ENCODE measurements around the gene BRSK2. TPM values are rescaled to one million over a fixed set of nuclear protein-coding genes. Genes with fewer than 3 reads are reported as not detected.

BRSK2 gene
- total RNA-seq, 2 experiments from 2014 or later: 0.18 TPM; not detected in 1

DNA sequence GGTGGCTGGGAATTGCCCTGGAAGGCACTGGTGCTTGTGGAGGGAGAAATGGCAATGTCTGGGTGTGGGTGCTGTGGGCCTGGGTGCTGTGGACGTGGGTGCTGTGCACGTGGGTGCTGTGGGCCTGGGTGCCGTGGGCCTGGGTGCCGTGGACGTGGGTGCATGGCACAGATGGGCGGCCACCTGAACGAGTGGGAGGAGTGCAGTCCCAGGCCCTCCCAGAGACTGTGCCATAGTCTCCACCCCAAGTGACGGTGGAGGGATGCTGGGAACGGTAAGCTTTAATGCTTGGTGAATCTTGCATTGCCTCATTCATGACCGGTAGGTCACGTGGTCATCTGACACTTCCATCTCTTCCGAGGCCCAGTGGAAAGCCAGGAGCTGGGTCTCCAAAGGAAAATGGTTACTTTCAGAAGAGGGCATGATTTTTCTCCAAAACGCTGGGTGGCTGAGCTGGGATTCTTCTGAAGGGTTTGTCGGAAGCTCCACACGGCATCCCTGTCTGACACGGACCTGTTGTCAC is 28.8 kb upstream of the BRSK2 start:
- Mint-ChIP-seq H3K27me3 (no peaks in the 10 kb centered on the region), H3K4me1 (no peaks in the 10 kb centered on the region), H3K9me3 (no peaks in the 10 kb centered on the region), H3K27ac (no peak overlapping the region), H3K4me3 (no peak overlapping the region), H3K36me3 (ENCODE audit: low read depth) (no peaks in the 10 kb centered on the region)
- ChIA-PET POLR2A (no interaction called here), CTCF (no interaction called here)
- no peak for DNase-seq

DNA sequence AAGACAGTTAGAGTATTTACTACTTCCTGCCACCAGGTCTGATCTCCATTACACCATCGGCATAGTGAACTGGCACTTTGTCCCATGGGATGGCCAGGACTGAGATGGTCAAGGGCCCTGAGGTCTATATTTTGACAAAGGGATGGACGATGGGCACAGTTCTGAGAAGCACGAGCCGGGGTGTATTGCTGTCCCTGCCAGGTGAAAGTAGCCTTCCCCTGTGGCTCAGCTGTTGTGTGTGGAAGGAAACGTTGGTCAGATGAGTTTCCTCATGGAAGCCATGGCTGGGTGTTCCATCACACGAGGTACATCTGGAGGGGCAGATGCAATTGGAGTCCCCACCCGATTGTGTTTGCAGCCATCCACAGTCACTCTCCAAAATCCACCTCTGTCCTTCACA is 27.9 kb upstream of the BRSK2 start:
- Mint-ChIP-seq H3K4me3 (no peak overlapping the region), H3K4me1 (no peaks in the 10 kb centered on the region), H3K9me3 (no peaks in the 10 kb centered on the region), H3K27me3 (no peaks in the 10 kb centered on the region), H3K27ac (no peak overlapping the region), H3K36me3 (ENCODE audit: low read depth) (no peaks in the 10 kb centered on the region)
- POLR2A ChIA-PET: no interaction called here
- no peak for DNase-seq
- CTCF ChIA-PET: no interaction called here

DNA sequence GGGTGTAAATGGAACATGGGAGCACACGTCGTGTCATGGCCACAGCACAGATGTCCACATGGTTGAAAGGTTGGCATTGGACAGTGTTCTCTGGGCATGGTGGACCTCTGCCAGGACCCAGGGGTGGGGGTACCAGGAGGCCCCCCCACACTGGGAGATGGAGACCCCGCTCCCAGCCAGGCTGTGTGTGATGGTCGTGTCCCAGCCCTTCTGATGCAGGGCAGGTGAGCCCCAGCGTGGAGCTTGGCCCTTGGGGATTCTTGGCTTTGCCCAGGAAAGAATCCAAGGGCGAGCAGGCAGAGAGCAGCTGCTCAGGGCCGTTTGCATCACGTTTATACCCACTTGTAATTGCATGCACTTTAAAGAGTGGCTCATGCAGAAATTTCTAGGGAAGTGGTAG is 22.0 kb upstream of the BRSK2 start:
- Mint-ChIP-seq H3K27ac (no peak overlapping the region), H3K4me3 (no peak overlapping the region), H3K36me3 (ENCODE audit: low read depth) (no peaks in the 10 kb centered on the region), H3K4me1 (no peaks in the 10 kb centered on the region), H3K9me3 (no peaks in the 10 kb centered on the region), H3K27me3 (no peaks in the 10 kb centered on the region)
- no peak for DNase-seq
- ChIA-PET POLR2A (no interaction called here), CTCF (no interaction called here)

DNA sequence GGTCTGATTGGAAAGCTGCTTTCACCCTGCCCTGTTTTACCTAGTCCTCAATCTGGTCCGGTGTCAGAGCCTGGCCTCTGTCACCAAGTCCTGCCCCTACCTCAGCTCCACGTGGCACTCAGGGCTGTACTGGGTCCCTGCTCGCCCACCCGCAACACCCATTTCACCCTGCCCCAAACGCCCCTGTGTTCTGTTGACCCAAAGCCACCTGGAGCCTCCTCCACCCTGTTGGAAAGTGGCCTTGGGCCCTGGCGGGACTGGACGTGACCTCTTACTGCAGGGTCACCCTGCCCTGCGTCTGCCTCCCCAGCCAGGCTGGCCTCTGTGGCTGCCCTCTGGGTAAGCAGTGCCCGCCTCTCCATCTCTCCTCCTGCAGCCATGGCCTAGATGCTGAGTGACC is 21.5 kb upstream of the BRSK2 start:
- Mint-ChIP-seq H3K36me3 (ENCODE audit: low read depth) (no peaks in the 10 kb centered on the region), H3K4me3 (no peak overlapping the region), H3K9me3 (no peaks in the 10 kb centered on the region), H3K4me1 (no peaks in the 10 kb centered on the region), H3K27ac (no peak overlapping the region), H3K27me3 (no peaks in the 10 kb centered on the region)
- no peak for DNase-seq
- POLR2A ChIA-PET: no interaction called here
- CTCF ChIA-PET: no interaction called here

DNA sequence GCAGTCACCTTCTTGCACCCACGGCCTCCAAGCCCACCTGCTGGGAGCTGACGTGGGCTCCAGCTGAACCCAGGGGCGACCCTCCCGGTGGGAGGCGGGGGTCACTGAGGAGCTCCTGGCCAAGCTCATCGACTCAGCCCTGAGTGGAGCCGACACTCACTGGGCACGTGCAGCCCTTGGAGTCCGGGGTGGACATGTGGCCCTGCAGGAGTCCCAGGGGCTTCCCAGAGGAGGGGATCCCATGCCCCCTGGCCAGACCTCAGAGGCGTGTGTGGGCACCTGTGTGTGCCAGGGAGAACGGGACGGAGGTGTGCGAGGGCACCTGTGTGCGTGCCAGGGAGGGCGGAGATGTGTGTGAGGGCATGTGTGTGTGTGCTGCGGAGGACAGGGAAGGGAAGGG is 20.8 kb upstream of the BRSK2 start:
- CTCF ChIA-PET: no interaction called here
- Mint-ChIP-seq H3K27me3 (no peaks in the 10 kb centered on the region), H3K4me3 (no peak overlapping the region), H3K27ac (no peak overlapping the region), H3K9me3 (no peaks in the 10 kb centered on the region), H3K36me3 (ENCODE audit: low read depth) (no peaks in the 10 kb centered on the region), H3K4me1 (no peaks in the 10 kb centered on the region)
- no peak for DNase-seq
- POLR2A ChIA-PET: no interaction called here

DNA sequence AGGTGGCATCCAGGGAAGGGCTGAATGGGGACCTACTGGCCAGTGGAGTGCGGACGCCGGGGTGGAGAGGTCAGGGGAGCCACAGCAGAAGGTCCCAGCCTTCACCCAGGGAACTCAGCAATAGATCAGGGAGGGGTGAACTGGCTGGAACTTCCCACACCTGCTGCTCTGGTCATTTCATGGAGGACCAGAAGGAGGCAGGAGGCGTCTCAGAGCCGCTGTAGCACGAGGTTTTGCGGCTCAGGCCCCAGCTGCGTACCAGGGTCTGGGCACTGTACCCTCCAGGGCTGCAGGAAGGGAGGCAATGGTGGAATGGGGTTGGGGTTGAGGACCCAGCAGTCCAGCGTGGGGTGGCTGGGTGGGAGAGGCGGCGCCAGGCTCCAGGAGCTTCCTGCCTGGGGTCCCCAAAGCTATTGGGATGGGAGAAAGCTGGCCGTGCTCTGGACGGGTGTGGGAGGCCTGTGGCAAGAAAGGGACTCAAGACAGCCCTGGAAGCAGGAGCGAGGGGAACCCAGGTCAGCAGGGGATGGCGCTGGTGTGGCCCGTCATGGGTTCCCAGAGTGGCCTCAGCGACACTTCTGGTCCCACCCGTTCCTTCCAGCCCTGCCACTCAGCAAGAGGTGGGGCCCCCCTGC is 20.2 kb upstream of the BRSK2 start:
- CTCF ChIA-PET: no interaction called here
- no peaks in the 10 kb centered on the region for H3K4me1 Mint-ChIP-seq
- H3K36me3 Mint-ChIP-seq (ENCODE audit: low read depth): no peaks in the 10 kb centered on the region
- H3K27me3 Mint-ChIP-seq: no peaks in the 10 kb centered on the region
- DNase-seq: no peak
- H3K9me3 Mint-ChIP-seq: no peaks in the 10 kb centered on the region
- no peak overlapping the region for H3K27ac Mint-ChIP-seq
- H3K4me3 Mint-ChIP-seq: no peak overlapping the region
- POLR2A ChIA-PET: no interaction called here

DNA sequence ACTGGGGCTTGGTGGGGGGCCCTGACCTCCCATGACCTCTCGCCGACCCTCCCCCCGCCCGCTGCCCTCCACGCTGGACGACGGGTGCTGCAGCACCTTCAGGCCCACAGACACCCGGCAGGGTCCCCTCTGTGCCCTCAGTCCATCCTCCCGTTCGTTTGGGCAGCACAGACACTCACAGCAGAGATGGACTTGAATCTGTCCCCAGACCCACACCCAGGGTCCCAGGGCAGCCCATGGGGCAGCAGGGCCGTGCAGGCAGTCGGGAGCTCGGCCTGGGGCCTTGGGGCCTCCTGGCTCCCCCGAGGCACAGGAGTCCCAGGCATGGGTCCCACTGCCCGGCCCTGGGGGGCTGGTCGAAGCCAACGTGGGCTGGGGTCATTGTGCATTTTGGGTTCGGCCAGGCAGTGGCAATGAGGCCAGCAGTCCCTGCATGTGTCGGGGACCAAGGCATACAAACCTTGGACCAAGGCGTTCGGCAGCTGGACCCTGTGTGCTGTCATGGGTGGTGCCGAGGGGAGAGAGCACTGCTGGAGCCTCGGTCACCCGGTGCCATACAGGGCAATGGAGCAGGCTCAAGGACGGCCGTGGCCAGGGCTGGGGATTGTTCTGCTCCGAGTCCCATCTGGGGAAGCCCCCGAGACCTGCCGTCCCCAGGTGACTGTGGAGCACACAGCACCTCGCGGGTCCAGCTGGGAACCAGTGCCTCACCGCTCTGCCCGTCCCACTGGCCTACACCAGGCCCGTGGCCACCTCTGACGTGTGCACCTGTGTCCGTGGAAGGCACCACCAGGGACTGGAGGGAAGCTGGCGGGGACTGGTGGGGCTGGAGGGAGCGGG is 19.3 kb upstream of the BRSK2 start:
- no peaks in the 10 kb centered on the region for H3K9me3 Mint-ChIP-seq
- no peak overlapping the region for H3K27ac Mint-ChIP-seq
- H3K4me1 Mint-ChIP-seq: no peaks in the 10 kb centered on the region
- CTCF ChIA-PET: no interaction called here
- H3K27me3 Mint-ChIP-seq: no peaks in the 10 kb centered on the region
- no peaks in the 10 kb centered on the region for H3K36me3 Mint-ChIP-seq (ENCODE audit: low read depth)
- no peak for DNase-seq
- H3K4me3 Mint-ChIP-seq: no peak overlapping the region
- POLR2A ChIA-PET: no interaction called here

DNA sequence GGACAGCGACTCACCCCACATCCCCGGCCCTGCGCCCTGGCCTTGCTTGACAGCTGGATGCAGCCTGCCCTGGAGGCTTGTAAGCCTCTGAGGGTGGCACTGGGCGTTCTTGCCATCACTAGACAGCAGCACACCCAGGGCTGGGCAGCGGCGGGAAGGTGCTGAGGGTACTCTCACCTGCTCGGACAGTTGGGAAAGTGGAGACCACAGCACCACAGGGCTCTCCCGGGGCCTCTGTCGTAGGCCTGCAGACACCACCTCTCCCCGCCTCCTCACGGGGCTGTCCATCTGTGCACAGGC is 18.8 kb upstream of the BRSK2 start:
- POLR2A ChIA-PET: no interaction called here
- H3K27ac Mint-ChIP-seq: no peak overlapping the region
- H3K4me3 Mint-ChIP-seq: no peak overlapping the region
- H3K9me3 Mint-ChIP-seq: no peaks in the 10 kb centered on the region
- CTCF ChIA-PET: no interaction called here
- H3K36me3 Mint-ChIP-seq (ENCODE audit: low read depth): no peaks in the 10 kb centered on the region
- no peak for DNase-seq
- H3K4me1 Mint-ChIP-seq: no peaks in the 10 kb centered on the region
- H3K27me3 Mint-ChIP-seq: no peaks in the 10 kb centered on the region

DNA sequence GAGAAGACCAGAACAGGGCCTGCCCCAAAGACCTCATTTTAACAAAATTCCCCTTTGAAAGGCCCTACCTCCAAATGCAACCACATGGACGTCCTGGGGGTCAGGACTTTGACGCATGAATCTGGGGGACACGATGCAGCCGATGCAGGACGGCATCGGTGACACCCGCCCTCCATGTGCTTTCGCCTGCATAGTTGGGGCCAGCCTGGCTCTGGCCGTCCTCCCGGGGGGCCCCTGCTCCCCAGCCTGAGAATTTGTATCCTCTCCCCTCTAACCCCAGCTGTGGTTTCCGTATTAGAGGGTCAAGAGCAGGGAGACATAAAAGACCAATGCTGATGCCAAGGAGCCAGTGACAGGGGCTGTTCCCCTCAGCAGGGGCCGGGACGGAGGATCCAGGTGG is 18.4 kb upstream of the BRSK2 start:
- no peak for DNase-seq
- no peaks in the 10 kb centered on the region for H3K9me3 Mint-ChIP-seq
- no peak overlapping the region for H3K4me3 Mint-ChIP-seq
- H3K36me3 Mint-ChIP-seq (ENCODE audit: low read depth): no peaks in the 10 kb centered on the region
- H3K27ac Mint-ChIP-seq: no peak overlapping the region
- no peaks in the 10 kb centered on the region for H3K27me3 Mint-ChIP-seq
- ChIA-PET POLR2A (no interaction called here), CTCF (no interaction called here)
- H3K4me1 Mint-ChIP-seq: no peaks in the 10 kb centered on the region

DNA sequence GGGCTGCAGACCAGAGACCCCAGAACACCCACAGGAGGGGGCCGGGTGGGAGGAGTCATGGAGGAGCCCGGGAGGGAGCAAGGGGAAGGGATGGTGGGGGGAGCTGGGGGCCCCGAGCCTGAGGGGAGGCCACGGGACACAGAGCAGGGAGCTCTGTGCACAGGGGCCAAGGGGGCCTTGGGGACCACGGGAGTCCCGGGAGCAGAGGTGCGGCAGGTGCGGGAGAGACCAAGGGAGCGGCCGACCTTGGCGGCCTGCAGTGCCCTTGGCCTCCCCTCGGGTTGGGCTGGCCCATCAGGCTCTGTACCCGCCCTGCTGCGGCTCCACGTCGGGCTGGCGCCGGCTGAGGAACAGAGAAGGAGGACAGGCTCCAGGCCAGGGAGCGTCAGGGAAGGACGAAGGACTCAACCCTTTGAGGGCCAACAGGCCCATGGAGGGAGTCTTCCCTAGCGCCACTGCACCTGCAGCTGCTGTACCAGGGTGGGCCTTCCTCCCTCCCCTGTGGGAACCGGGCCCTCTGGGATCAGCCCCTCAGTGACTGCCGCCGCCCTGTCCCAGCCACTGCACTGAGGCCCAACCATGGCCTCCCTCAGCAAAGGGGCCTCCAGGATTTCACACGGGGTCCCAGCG is 17.8 kb upstream of the BRSK2 start:
- Mint-ChIP-seq H3K36me3 (ENCODE audit: low read depth) (no peaks in the 10 kb centered on the region), H3K27me3 (no peaks in the 10 kb centered on the region), H3K27ac (no peak overlapping the region), H3K9me3 (no peaks in the 10 kb centered on the region), H3K4me3 (no peak overlapping the region), H3K4me1 (no peaks in the 10 kb centered on the region)
- no peak for DNase-seq
- ChIA-PET CTCF (no interaction called here), POLR2A (no interaction called here)

DNA sequence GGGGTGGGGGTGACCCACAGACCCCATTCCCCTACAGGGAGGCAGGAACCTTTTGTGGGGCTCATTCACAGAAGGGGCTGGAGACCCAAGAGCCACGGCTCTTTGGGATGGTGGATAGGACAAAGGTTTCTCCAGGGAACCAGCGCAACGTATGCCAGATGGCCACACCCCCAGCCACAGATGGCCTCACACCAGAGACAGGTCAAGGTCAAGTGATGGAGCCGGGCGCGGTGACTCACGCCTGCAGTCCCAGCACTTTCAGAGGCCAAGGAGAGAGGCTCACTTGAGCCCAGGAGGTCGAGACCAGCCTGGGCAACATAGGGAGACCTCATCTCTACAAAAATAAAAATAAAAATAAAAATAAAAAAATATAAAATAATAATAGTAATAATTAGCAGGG is 17.1 kb upstream of the BRSK2 start:
- no peaks in the 10 kb centered on the region for H3K4me1 Mint-ChIP-seq
- no peak overlapping the region for H3K27ac Mint-ChIP-seq
- no peak for DNase-seq
- ChIA-PET POLR2A (no interaction called here), CTCF (no interaction called here)
- H3K9me3 Mint-ChIP-seq: no peaks in the 10 kb centered on the region
- no peak overlapping the region for H3K4me3 Mint-ChIP-seq
- no peaks in the 10 kb centered on the region for H3K27me3 Mint-ChIP-seq
- H3K36me3 Mint-ChIP-seq (ENCODE audit: low read depth): no peaks in the 10 kb centered on the region

DNA sequence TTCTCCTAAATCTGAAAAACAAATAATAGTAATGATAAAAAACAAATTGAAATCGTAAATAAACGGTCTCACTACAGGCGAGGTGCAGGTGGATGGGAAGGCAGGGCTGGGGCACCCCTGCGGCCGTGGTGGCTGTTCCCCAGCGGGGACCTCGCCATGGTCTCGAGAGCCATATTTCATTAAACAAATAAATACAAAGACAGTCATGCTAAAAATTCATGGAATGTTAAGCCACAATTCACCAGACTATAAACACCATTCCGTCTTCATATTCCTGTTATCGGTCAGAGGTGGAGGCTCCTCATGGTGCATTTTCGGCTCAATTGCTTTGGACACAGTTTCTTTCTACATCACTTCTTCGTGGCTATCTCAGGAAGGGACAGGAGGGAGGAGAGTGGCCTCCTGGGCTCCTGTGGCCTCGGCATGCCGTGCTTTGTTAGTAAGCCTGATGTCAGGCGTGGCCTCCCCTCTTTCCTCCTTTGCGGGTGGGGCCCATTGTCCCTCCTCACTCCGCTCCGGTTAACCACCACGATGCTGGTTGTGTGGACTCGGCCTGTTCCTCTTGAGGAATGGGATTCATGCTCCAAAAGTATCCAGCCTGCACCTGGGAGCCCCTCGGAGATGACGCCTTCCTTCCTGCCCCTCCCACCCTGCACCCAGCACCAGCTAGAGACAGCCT is 16.1 kb upstream of the BRSK2 start:
- Mint-ChIP-seq H3K36me3 (ENCODE audit: low read depth) (no peaks in the 10 kb centered on the region), H3K4me1 (no peaks in the 10 kb centered on the region), H3K4me3 (no peak overlapping the region), H3K9me3 (no peaks in the 10 kb centered on the region), H3K27me3 (peaks cover 1% of the 10 kb centered on the region), H3K27ac (no peak overlapping the region)
- ChIA-PET CTCF (no interaction called here), POLR2A (no interaction called here)
- no peak for DNase-seq

DNA sequence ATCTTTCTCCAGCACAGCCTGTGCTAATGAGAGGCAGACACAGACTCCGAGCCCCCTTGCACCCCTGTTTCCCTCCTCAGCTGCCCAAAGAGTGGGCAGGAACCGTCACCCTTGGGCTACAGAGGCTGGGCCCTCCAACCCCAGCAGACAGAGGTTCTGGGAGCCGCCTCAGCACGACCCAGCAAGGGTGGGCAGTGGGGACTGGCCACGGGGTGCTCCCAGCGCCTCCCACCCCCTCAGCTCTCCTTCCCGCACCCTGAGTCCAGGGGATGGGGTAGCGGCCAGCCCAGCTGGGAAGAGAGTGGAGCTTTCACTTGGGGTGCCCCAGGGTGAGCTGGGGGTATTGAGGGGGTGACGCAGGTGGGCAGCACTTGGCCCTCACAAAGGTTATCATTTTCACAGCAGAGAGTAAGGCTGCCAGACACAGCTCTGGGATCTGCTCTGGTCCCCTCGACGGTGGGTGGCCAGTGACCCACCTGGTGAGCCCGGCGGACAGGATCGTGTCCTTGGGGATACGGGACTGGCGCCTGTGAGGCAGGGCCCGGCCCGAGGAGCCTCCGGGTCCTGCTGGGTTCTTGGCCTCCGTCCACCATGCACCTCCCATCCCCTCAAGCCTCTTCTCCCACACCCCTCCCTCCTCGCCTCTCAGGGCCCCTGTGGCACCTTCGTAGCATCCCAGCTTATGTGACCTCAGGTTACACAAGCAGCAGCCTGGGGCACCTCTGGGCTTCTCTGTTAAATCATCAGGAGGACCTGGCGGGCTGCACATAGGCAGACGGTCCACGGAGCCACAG is 14.4 kb upstream of the BRSK2 start:
- DNase-seq: no peak
- Mint-ChIP-seq H3K27ac (no peak overlapping the region), H3K9me3 (no peaks in the 10 kb centered on the region), H3K4me1 (no peaks in the 10 kb centered on the region), H3K4me3 (no peak overlapping the region), H3K27me3 (peaks cover 3% of the 10 kb centered on the region), H3K36me3 (ENCODE audit: low read depth) (no peaks in the 10 kb centered on the region)
- ChIA-PET POLR2A (no interaction called here), CTCF (no interaction called here)
